Stimulated activated CD8-positive, alpha-beta memory T cell treated with anti-CD3 and anti-CD28 coated beads, Interleukin-4, amount 100 ng/mL, for 24 hours (primary cell): ENCODE data around the gene PRRX1.

Experiments
- DNase-seq: peaks from one replicate; pipeline ENCODE4 v3.0.0-alpha.2; 2020; ENCODE audit warnings: low read depth

PRRX1 gene

GRCh38 chr1:170770254-170770653, 106.3 kb downstream of the PRRX1 start:
- DNase-seq = no peak

GRCh38 chr1:170776252-170776651, 112.3 kb downstream of the PRRX1 start:
- DNase-seq = no peak

GRCh38 chr1:170776777-170777176, 112.8 kb downstream of the PRRX1 start:
- DNase-seq = no peak
